GM18907 (cell line): ENCODE data around the gene FBXO46.
"Not testable (repeated sequence)": the region's sequence is repeated elsewhere in the genome, so short reads cannot be mapped to it uniquely, and the experiment has no call there.

Source experiments
- ATAC-seq: cut with Tn5 transposase; IDR thresholded peaks from one replicate; pipeline ENCODE4 v1.9.1; 2021; ENCODE audit warnings: mild to moderate bottlenecking, moderate library complexity; ENCODE audit not compliant: unreplicated experiment

FBXO46 gene

DNA sequence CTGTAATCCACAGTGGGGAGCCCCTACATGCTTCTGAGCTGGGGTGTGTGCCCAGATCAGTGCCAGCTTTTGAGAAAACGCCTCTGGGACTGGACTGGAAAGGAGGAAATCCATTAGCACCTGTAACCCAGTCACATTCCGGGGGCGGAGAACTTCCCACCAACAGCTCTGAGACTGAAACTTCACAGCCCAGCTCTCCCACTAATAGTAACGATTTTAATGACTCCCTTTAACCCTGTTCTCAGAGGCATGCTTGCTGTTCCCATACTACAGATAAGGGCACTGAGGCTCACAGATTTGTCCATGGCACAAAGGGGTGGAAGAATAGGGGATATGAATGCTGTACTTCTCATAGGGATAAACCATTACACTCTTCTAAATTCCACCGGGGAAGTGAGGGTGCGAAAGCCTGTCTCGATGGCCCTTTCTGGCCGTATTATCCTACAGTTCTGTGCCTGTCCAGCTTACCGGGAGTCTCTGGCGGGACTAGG is 851 bp downstream of the FBXO46 start:
- ATAC-seq = no peak

- not testable (repeated sequence) for ATAC-seq
These were observed 2.0 kb downstream of the FBXO46 start for GRCh38 chr19:45728683-45729082.

- not testable (repeated sequence) for ATAC-seq
These were observed 10.6 kb downstream of the FBXO46 start for GRCh38 chr19:45720065-45720464.

DNA sequence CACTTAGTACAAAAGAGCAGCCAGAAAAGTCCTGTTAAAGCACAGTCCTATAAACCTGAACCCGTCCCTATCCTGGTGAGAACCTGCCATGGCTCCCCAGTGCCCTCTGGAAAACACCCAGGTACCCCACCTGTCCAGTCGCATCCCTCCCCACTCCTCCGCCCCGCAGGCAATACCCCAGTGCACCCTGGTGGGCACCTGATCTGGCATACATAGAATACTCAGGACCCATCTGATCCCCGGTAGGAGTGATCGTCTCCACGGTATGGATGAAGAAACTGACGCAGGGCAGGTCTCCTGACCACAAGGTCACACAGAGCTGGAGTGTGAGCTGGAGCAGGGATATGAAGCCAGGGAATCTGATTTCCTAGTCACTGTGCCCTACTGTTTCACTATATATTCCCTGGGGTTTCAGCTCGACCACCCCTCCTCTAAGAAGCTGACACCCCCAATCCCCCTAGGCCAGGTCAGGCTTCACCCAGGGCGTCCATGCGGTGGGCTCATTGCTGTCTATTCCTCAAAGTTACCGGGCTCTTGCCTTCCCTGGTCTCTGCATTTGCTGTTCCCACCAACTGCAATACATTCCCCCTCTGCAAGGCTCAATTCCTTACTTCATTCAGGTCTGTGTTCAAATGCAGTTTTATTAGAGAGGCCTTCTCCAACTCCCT is 12.6 kb downstream of the FBXO46 start:
- ATAC-seq = no peak

DNA sequence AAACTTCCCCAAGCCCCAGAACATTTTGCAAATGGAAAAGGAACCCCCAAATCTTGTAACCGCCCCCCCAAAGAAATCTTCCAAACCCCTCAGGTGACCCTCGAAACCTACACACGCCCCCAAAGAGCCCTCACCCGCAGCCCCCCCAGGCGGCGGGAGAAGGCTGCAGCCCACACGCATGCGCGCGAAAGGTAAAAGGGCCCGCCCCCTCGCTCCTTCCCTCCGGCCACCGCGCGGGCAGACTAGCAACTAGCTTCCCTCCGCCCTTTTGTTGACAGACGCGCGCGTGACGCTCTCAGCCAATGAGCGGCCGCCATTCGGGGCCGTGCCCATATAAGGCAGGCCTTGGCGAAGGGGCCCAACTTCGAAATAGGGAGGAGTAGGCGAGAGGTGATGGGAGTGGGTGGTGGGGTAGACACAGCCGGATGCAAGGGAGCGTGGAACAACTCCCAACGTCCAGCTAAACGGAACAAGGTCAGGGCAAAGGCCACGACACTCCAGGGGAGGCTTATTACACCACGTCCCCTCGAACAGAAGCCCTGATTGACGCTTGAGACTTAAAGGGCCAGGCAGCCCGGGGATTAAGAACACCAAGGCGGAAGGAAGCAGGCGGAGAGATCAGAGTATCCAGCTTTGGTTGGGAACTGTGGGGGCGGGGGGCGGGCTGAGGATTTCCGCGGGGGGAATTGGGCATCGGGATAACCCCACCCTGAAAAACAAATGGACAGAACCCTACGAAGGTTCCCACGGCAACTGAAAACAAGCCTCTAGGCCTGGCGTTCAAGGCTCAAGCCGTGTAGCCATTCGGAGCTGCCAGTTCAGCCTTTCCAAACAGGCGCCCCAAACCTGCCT is 13.3 kb downstream of the FBXO46 start:
- ATAC-seq = peak; percentile 91

GRCh38 chr19:45716359-45717130 is 14.2 kb downstream of the FBXO46 start:
- ATAC-seq = no peak

DNA sequence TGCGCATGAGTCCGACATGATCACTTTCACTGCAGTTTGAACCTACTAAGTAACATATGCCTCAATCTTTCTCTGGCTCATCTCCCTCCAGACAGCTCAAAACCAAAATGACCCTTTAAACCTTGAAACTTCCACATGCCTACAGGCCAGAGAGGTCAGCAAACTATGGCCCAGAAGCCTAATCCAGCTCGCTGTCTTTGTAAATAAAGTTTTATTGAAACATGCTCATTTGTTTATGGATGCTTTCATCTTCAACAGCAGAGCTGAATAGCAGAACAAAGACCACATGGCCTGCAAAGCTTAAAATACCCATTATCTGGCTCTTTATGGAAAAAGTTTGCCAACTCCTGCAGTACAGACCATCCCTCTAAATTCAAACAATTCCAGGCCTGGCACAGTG is 15.6 kb downstream of the FBXO46 start:
- ATAC-seq = no peak

- no peak for ATAC-seq
These were observed 17.6 kb downstream of the FBXO46 start for GRCh38 chr19:45713141-45713540.

DNA sequence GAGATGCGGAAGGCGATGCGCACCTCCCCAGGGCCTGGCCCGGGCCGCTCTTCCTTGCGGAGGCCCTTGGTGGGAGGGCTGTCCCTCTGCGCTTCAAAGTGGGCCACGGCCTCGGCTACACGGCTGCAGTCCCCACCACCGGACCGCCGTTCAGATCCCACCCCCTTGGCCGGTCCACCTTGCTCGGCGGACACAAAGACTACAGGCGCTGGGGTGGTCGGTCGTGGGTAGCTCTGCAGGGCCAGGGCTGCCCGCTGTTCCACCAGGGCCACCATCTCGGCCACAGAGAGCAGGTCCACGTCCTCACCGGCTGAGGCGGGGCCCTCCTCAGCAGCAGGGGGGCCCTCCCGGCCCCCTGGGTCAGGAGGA is 18.0 kb downstream of the FBXO46 start:
- no peak for ATAC-seq

- ATAC-seq = no peak
These were observed 18.6 kb downstream of the FBXO46 start for GRCh38 chr19:45711851-45712698.

DNA sequence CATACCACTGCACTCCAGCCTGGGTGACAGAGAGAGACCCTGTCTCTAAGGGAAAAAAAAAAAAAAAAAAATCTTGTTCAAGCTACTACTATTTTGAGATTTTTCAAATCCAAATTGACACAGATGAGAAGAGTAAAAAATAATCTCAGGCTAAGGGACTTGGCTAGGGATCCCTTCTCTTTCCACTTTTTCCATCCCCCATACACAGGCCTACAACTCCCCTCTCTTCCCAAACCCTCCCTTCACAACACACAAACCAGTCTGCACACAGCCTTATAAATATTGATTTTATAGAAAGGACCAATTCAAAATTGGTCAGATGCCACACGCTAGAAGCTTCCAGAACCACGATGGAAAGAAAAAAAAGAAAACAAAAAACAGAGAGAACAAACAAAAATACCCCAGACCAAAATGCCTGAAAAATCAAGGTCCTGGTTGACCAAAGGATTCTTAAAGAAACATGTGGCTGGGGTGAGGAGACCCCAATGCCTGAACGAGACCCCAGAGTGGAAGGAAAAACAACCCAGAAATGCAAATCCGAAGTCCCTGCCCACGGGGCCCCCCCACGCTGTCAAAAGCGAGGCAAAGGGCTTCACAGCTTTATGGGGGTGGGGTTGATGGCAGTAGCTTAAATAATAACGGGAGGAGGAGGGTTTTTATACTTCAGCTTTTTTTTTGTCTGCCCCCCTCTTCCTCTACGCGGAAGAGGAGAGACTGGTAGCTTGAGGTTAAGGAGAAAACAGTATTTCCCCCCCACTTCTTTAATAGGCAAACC is 20.2 kb downstream of the FBXO46 start:
- ATAC-seq = no peak

GRCh38 chr19:45705710-45706415 is 24.8 kb downstream of the FBXO46 start:
- peak; percentile 3 for ATAC-seq

GRCh38 chr19:45705115-45705514 is 25.6 kb downstream of the FBXO46 start:
- ATAC-seq = no peak

DNA sequence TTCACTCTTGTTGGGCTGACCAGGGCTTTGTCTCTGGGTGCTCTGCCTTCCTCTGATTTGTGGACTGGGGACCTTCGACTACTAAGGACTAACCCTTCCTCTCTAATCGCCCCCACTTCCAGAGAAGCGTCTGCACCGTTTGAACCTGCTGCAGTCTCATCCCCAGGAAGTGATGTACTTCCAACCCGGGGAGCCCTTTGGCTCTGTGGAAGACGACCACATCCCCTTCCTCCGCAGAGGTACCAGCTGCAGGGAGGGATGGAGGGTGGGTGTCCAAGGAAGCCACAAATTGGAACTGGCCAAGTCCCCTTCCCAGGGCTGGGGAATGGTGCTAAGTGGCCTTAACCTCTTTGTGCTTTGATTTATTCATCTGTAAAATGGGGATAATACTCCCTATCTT is 29.0 kb downstream of the FBXO46 start:
- ATAC-seq = no peak

GRCh38 chr19:45693106-45693788 is 37.4 kb downstream of the FBXO46 start:
- no peak for ATAC-seq

GRCh38 chr19:45692187-45693105 is 38.2 kb downstream of the FBXO46 start, which contains the start of gene QPCTL:
Gene QPCTL (plus strand): TSS chr19:45692666. CDS start chr19:45692704, 38 bp downstream.
- ATAC-seq = peak; percentile 87

DNA sequence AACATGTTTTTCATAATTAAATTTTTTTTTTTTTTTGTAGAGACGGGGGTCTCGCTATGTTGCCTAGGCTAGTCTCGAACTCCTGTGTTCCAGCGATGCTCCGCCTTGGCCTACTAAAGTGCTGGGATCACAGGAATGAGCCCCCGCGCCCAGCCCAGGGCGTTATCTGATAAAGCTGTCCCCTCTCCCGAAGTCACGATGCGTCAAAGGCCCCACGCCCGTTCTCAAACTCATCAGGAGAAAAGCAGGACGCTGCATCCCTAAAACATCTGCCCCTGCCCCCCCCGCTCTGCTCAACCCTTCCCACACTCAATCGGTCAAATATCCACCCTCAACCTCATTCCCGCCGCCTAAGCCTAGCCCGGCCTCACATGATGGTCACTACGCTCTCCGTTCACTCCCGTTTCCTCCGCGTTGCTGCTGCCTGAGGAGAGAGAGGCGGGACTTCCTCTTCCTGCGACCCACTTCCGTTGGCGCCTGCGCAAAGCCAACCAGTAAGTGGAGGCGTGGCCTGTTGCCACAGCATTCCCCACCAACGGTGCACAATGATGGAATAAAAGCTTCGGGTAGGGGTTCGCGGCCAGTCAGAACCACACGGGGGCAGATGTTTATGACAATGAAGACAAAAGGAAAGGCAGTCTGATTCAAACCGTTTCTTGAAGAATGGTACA is 39.0 kb downstream of the FBXO46 start, which contains the start of gene SNRPD2:
Gene SNRPD2 (minus strand): TSS at position 438 of the 671 bp plus-strand sequence. CDS start 65 bp downstream, at position 373.
- peak; percentile 56 for ATAC-seq
